Measurements from ENCODE around the gene TNFRSF12A.

The TNFRSF12A gene

DNA sequence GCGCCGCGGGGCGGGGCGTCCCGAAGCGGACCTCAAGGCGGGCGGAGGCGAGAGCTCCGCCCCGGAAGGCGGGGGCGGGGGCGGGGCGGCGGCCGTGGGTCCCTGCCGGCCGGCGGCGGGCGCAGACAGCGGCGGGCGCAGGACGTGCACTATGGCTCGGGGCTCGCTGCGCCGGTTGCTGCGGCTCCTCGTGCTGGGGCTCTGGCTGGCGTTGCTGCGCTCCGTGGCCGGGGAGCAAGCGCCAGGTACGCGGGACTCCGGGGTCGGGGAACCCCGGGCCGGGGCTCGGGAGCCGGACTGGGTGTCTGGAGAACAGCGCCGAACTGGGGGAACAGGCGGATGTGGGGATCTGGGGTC, at the start of gene TNFRSF12A:
TNFRSF12A (plus strand) TSS at position 122 of the 357 bp plus-strand sequence; CDS start at position 152, 30 bp downstream.
- no peak for DNase-seq (ENCODE audit: extremely low read depth, low read depth)
- TF ChIP-seq, protein P1, sequence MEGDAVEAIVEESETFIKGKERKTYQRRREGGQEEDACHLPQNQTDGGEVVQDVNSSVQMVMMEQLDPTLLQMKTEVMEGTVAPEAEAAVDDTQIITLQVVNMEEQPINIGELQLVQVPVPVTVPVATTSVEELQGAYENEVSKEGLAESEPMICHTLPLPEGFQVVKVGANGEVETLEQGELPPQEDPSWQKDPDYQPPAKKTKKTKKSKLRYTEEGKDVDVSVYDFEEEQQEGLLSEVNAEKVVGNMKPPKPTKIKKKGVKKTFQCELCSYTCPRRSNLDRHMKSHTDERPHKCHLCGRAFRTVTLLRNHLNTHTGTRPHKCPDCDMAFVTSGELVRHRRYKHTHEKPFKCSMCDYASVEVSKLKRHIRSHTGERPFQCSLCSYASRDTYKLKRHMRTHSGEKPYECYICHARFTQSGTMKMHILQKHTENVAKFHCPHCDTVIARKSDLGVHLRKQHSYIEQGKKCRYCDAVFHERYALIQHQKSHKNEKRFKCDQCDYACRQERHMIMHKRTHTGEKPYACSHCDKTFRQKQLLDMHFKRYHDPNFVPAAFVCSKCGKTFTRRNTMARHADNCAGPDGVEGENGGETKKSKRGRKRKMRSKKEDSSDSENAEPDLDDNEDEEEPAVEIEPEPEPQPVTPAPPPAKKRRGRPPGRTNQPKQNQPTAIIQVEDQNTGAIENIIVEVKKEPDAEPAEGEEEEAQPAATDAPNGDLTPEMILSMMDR (IDR thresholded peaks at IDR 0.05; ENCODE audit: low read depth, low read length), result no peak; the same call in 1 of the 2 replicates

DNA sequence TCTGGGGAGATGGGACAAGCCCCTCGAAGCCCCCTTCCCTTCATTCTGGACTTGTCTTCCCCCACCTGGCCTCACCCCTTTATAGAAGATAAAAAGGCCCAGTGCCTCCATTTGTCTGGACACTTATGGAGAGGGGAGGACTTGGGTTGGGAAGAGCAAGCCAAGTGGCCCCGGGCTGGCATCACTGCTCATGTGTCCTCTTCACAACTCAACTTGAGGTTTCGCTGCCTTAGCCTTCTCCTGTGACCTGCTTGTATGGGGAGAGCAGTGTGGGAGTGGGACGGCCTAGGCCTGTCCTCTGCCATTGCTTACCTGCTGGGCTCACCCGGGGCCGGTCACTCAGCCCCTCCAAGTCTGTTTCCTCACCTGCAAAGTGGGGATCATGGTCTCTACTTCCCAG, 49.6 kb upstream of the TNFRSF12A start:
- no peak for DNase-seq (ENCODE audit: extremely low read depth, low read depth)
- TF ChIP-seq, protein P1 (IDR thresholded peaks at IDR 0.05; ENCODE audit: low read depth, low read length), result no peak

GRCh38 chr16:2971134-2971984, 48.8 kb upstream of the TNFRSF12A start:
- TF ChIP-seq, protein P1 (IDR thresholded peaks at IDR 0.05; ENCODE audit: low read depth, low read length), result no peak
- DNase-seq (ENCODE audit: extremely low read depth, low read depth), result no peak

DNA sequence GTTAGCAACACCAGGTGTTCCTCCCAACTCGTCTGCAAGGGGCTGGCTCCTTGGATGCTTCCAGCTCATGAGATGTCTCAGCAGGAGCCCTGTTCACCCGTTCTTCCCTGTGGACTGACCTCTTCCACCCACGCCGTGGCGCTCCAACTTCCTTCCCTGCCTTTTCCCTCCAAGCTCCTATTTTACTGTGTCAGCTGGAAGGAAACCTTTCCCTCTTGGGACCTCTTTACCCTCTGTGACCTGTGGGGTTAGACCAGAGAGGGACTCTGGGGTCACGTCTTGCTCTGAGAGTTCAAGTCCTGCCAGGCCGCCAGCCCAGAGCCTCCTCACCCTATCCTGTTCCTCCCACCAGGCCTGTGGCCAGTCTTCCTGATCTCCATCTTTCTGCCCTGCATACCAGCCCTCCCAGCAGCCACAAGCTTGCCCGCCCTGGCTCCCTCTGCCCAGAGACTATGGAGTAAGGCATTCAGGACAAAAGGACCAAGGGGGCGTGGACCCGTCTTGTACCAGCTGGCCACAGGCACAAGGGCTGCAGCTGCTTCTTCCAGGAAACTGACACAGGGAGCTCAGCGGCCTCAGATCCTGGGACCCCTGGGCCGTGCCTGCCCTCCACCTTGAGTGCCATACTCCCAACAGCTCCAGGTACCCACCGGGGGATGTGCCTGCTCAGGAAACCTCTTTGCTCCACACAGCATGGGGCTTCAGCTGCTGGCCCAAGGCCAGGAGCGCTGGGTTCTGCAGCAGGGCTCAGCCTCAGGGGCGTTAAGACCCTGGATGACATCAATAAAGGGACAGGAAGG, 48.0 kb upstream of the TNFRSF12A start:
- TF ChIP-seq, protein P1 (IDR thresholded peaks at IDR 0.05; ENCODE audit: low read depth, low read length), result no peak
- no peak for DNase-seq (ENCODE audit: extremely low read depth, low read depth)

GRCh38 chr16:2973093-2973492, 47.1 kb upstream of the TNFRSF12A start:
- DNase-seq (ENCODE audit: extremely low read depth, low read depth), result no peak
- TF ChIP-seq, protein P1 (IDR thresholded peaks at IDR 0.05; ENCODE audit: low read depth, low read length), result no peak

DNA sequence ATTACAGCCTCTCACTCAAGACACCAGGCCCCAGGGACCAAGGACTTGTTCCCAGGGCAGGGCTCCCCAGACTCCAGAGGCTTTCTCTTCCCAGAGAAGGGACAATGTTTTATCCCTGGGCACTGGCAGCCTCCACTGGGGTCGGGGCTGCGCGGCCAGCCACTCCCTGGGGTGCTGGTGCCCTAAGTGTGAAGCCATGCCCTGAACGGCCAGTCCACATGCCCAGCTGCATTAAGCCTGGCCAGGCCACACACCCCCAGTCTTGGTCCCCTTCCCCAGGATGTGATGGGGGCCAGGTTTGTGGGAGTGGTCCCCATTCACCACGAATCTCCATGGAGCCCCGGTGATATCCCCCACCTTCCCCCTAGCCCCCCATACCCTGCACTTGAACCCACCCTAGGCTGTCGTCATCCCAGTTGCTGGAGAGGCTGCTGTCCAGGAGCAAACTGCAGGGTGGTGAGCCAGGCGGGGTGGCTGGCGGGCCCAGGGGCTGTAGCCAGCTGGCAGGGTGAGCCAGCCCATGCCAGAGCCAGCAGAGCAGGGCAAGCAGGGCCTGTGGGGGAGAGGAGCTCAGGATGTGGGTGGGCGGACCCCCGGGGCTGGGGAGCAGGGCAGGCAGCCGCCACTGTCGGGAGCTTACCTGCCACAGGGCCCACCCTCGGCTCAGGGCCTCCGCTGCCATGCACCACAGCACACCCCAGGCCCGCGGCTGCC, 46.4 kb upstream of the TNFRSF12A start:
- TF ChIP-seq, protein P1 (IDR thresholded peaks at IDR 0.05; ENCODE audit: low read depth, low read length), result no peak

More for the DNA sequence above, 46.4 kb upstream of the TNFRSF12A start:
- DNase-seq (ENCODE audit: extremely low read depth, low read depth), result no peak

All from AG09319 (cell line).